H9 (cell line): ENCODE data around the gene MIGA1. TPM values are rescaled to one million over a fixed set of nuclear protein-coding genes. Genes with fewer than 3 reads are reported as not detected.

Experiments used
- DNase-seq: peaks from one replicate; pipeline ENCODE4 v3.0.0-alpha.2; 2017
- H2AFZ ChIP-seq: one replicate; pipeline ENCODE4 v1.6.1; 2013; ENCODE audit warnings: mild to moderate bottlenecking, low read length, control low read depth, moderate library complexity
- H2AK5ac ChIP-seq: 2 replicates; pipeline ENCODE4 v1.6.1; 2013; ENCODE audit warnings: low read length, control low read depth, mixed read lengths; ENCODE audit not compliant: insufficient read length
- H2BK120ac ChIP-seq: one replicate; pipeline ENCODE4 v1.6.1; 2013; ENCODE audit warnings: low read depth, mild to moderate bottlenecking, low read length, control low read depth, inconsistent platforms; ENCODE audit not compliant: poor library complexity, severe bottlenecking
- H2BK12ac ChIP-seq: 2 replicates; pipeline ENCODE4 v1.6.1; 2013; ENCODE audit warnings: low read length, control low read depth, mixed read lengths, low read depth; ENCODE audit not compliant: insufficient read length
- H2BK15ac ChIP-seq: 2 replicates; pipeline ENCODE4 v1.6.1; 2013; ENCODE audit warnings: low read depth, low read length, control low read depth
- H2BK20ac ChIP-seq: one replicate; pipeline ENCODE4 v1.6.1; 2013; ENCODE audit warnings: low read depth, mild to moderate bottlenecking, low read length, control low read depth, inconsistent platforms; ENCODE audit not compliant: poor library complexity, severe bottlenecking
- H2BK5ac ChIP-seq: 2 replicates; pipeline ENCODE4 v1.6.1; 2013; ENCODE audit warnings: low read length, control low read depth, mixed read lengths; ENCODE audit not compliant: insufficient read length
- H3K14ac ChIP-seq: 2 replicates; pipeline ENCODE4 v1.6.1; 2013; ENCODE audit warnings: low read length, control low read depth; ENCODE audit not compliant: insufficient read depth
- H3K18ac ChIP-seq: 2 replicates; pipeline ENCODE4 v1.6.1; 2013; ENCODE audit warnings: low read depth, mild to moderate bottlenecking, mixed read lengths, low read length, control low read depth; ENCODE audit not compliant: insufficient read length
- H3K23ac ChIP-seq: 2 replicates; pipeline ENCODE4 v1.6.1; 2013; ENCODE audit warnings: low read length, control low read depth, mixed read lengths, low read depth; ENCODE audit not compliant: insufficient read length
- H3K23me2 ChIP-seq: 2 replicates; pipeline ENCODE4 v1.6.1; 2013; ENCODE audit warnings: low read depth, mild to moderate bottlenecking, mixed read lengths, low read length, control low read depth; ENCODE audit not compliant: insufficient read length, poor library complexity, severe bottlenecking
- H3K27ac ChIP-seq: 2 replicates; pipeline ENCODE4 v1.5.1; 2013; ENCODE audit warnings: low read length, control low read depth, mixed read lengths, low read depth; ENCODE audit not compliant: insufficient read length
- H3K27me3 ChIP-seq: 2 replicates; pipeline ENCODE4 v1.6.1; 2013; ENCODE audit warnings: low read length, control low read depth, inconsistent platforms; ENCODE audit not compliant: insufficient read depth
- H3K4ac ChIP-seq: 2 replicates; pipeline ENCODE4 v1.6.1; 2013; ENCODE audit warnings: low read depth, mild to moderate bottlenecking, control low read depth, inconsistent platforms, low read length, moderate library complexity
- H3K4me1 ChIP-seq: 2 replicates; pipeline ENCODE4 v1.6.1; 2013; ENCODE audit warnings: low read length, control low read depth, inconsistent platforms; ENCODE audit not compliant: insufficient read depth
- H3K4me2 ChIP-seq: 2 replicates; pipeline ENCODE4 v1.6.1; 2013; ENCODE audit warnings: low read length, control low read depth, mixed read lengths; ENCODE audit not compliant: insufficient read length, insufficient read depth
- H3K56ac ChIP-seq: 2 replicates; pipeline ENCODE4 v1.6.1; 2013; ENCODE audit warnings: low read depth, mild to moderate bottlenecking, mixed read lengths, low read length, control low read depth; ENCODE audit not compliant: insufficient read length
- H3K79me1 ChIP-seq: 2 replicates; pipeline ENCODE4 v1.6.1; 2013; ENCODE audit warnings: low read depth, mild to moderate bottlenecking, moderate library complexity, low read length, control low read depth, inconsistent platforms; ENCODE audit not compliant: insufficient read depth, poor library complexity, severe bottlenecking
- H3K79me2 ChIP-seq: 2 replicates; pipeline ENCODE4 v1.6.1; 2013; ENCODE audit warnings: low read length, control low read depth, inconsistent platforms; ENCODE audit not compliant: insufficient read depth
- H3K9ac ChIP-seq: 2 replicates; pipeline ENCODE4 v1.6.1; 2013; ENCODE audit warnings: low read length, control low read depth, mixed read lengths; ENCODE audit not compliant: insufficient read length; ENCODE audit errors: extremely low read depth
- H3K9me3 ChIP-seq: one replicate; pipeline ENCODE4 v1.6.1; 2013; ENCODE audit warnings: low read depth, low read length, inconsistent platforms; ENCODE audit not compliant: control insufficient read depth
- H3T11ph ChIP-seq: one replicate; pipeline ENCODE4 v1.6.1; 2013; ENCODE audit warnings: mild to moderate bottlenecking, low read length, control low read depth, inconsistent platforms
- H4K20me1 ChIP-seq: one replicate; pipeline ENCODE4 v1.6.1; 2013; ENCODE audit not compliant: control insufficient read depth, insufficient read length, insufficient read depth
- H4K5ac ChIP-seq: 2 replicates; pipeline ENCODE4 v1.6.1; 2013; ENCODE audit warnings: low read depth, mild to moderate bottlenecking, mixed read lengths, low read length, control low read depth; ENCODE audit not compliant: insufficient read length
- H4K8ac ChIP-seq: replicated peaks from 2 replicates; pipeline ENCODE4 v1.6.1; 2013; ENCODE audit warnings: low read length, control low read depth, mixed read lengths, low read depth; ENCODE audit not compliant: insufficient read length
- H4K91ac ChIP-seq: 2 replicates; pipeline ENCODE4 v1.6.1; 2013; ENCODE audit warnings: low read depth, mild to moderate bottlenecking, moderate library complexity, mixed read lengths, low read length, control low read depth; ENCODE audit not compliant: insufficient read length
- H3K27ac Mint-ChIP-seq, 3 experiments: 2 replicates in 2 of 3; 3 replicates in 1 of 3; pipeline ENCODE4 v1.8.0; 2020 to 2021; ENCODE audit warnings: mixed read lengths in 3 of 3, mild to moderate bottlenecking in 1 of 3, moderate library complexity in 1 of 3
- H3K27me3 Mint-ChIP-seq: 2 replicates; pipeline ENCODE4 v1.8.0; 2021; ENCODE audit warnings: low read depth, mild to moderate bottlenecking, moderate library complexity, mixed read lengths
- H3K36me3 Mint-ChIP-seq, 3 experiments: 2 replicates in 2 of 3; 3 replicates in 1 of 3; pipeline ENCODE4 v1.8.0; 2020 to 2021; ENCODE audit warnings: low read depth in 3 of 3, mixed read lengths in 3 of 3; ENCODE audit not compliant: insufficient read depth in 1 of 3
- H3K4me1 Mint-ChIP-seq, 2 experiments: 2 replicates each; pipeline ENCODE4 v1.8.0; 2020; ENCODE audit warnings: mixed read lengths in 2 of 2
- H3K4me3 Mint-ChIP-seq, 2 experiments: 2 replicates in 1 of 2; 3 replicates in 1 of 2; pipeline ENCODE4 v1.8.0; 2020 to 2021; ENCODE audit warnings: mild to moderate bottlenecking in 2 of 2, mixed read lengths in 2 of 2, moderate library complexity in 1 of 2
- H3K9me3 Mint-ChIP-seq, 2 experiments: 2 replicates in 1 of 2; 3 replicates in 1 of 2; pipeline ENCODE4 v1.8.0; 2020; ENCODE audit warnings: mild to moderate bottlenecking in 2 of 2, mixed read lengths in 2 of 2, moderate library complexity in 1 of 2
- CTCF ChIP-seq: fragments of 200-600 bp; sonication (generic); conservative IDR thresholded peaks from 3 replicates; pipeline ENCODE4 v1.8.0; 2021; ENCODE audit warnings: antibody characterized with exemption, mild to moderate bottlenecking
- WGBS: extraction: QIAGEN DNeasy Blood & Tissue Kit; methylation state at CpG from one replicate; pipeline ENCODE4 v1.1.7; 2013; ENCODE audit warnings: missing lambda C conversion rate, low lambda C conversion rate, mixed read lengths; ENCODE audit not compliant: insufficient read length; ENCODE audit errors: extremely low coverage; 5-methylcytosine and 5-hydroxymethylcytosine counted together
- total RNA-seq: library from RNA; stranded (reverse); gene quantifications from 2 replicates; pipeline ENCODE4 v1.2.1, GENCODE V29; 2021

Gene MIGA1
- total RNA-seq, 1 experiment from 2014 or later: 6.3 TPM

- Histone ChIP-seq H3K56ac (no peak overlapping the region), H3K23ac (no peak overlapping the region), H3K4ac (no peak overlapping the region), H3K79me1 (peaks cover 3% of the 10 kb centered on the region), H2AK5ac (no peak overlapping the region), H2BK20ac (no peak overlapping the region), H3K4me1 (no peaks in the 10 kb centered on the region), H3K23me2 (peaks cover 3% of the 10 kb centered on the region), H2BK12ac (no peak overlapping the region), H3K27me3 (no peaks in the 10 kb centered on the region), H4K5ac (no peak overlapping the region), H3K79me2 (peaks cover 17% of the 10 kb centered on the region; the same call in 1 of the 2 replicates), H2AFZ (no peak overlapping the region), H4K20me1 (no peaks in the 10 kb centered on the region), H3K27ac (no peak overlapping the region), H3K14ac (no peak overlapping the region), H3K4me2 (no peak overlapping the region), H4K91ac (no peak overlapping the region), H4K8ac (no peak overlapping the region), H2BK120ac (no peak overlapping the region), H3K18ac (no peak overlapping the region), H3K9ac (no peak overlapping the region), H3K9me3 (no peaks in the 10 kb centered on the region), H2BK15ac (no peak overlapping the region), H3T11ph (no peak overlapping the region), H2BK5ac (no peak overlapping the region)
- no peak for TF ChIP-seq CTCF
- H3K27me3 Mint-ChIP-seq: no peaks in the 10 kb centered on the region
- H3K9me3 Mint-ChIP-seq: no peaks in the 10 kb centered on the region; a peak in 1 of 5 replicates
- no CpG with 5 or more reads among the region's 2 CpGs for WGBS
- no peak for DNase-seq
- no peaks in the 10 kb centered on the region for H3K36me3 Mint-ChIP-seq
- H3K4me1 Mint-ChIP-seq: peaks cover 18 to 19% of the 10 kb centered on the region in 2 experiments
- peak overlapping the region; percentile 67 to 85 for H3K4me3 Mint-ChIP-seq
- H3K27ac Mint-ChIP-seq: no peak overlapping the region
Observed at GRCh38 chr1:77757603-77758002, 21.8 kb upstream of the MIGA1 start.
